GM12875 (cell line): ENCODE data around the gene PKNOX1.
"Not testable (repeated sequence)": the region's sequence is repeated elsewhere in the genome, so short reads cannot be mapped to it uniquely, and the experiment has no call there.

ENCODE experiments used
- H3K4me3 ChIP-seq: one replicate; pipeline ENCODE4 v1.5.1; 2011; ENCODE audit warnings: low read depth, low read length, control low read depth
- CTCF ChIP-seq: IDR thresholded peaks from 2 replicates; pipeline ENCODE4 v1.5.1; 2011; ENCODE audit warnings: low read depth, mild to moderate bottlenecking, control low read depth, inconsistent platforms, low read length, moderate library complexity, borderline replicate concordance; ENCODE audit not compliant: insufficient read depth

PKNOX1 gene

GRCh38 chr21:42989816-42990650 lies 15.7 kb downstream of the PKNOX1 start:
- no peak overlapping the region for H3K4me3 ChIP-seq
- no peak for TF ChIP-seq CTCF

- no peak overlapping the region for H3K4me3 ChIP-seq
- TF ChIP-seq CTCF = no peak
These were observed 17.8 kb downstream of the PKNOX1 start for GRCh38 chr21:42991992-42992740.

- no peak overlapping the region for H3K4me3 ChIP-seq
- TF ChIP-seq CTCF = no peak
These were observed 18.8 kb downstream of the PKNOX1 start for GRCh38 chr21:42993051-42993712.

GRCh38 chr21:42997053-42997452 lies 22.7 kb downstream of the PKNOX1 start:
- H3K4me3 ChIP-seq = no peak overlapping the region
- TF ChIP-seq CTCF = no peak

- not testable (repeated sequence) for H3K4me3 ChIP-seq
These were observed 23.6 kb downstream of the PKNOX1 start for GRCh38 chr21:42997983-42998382.

- H3K4me3 ChIP-seq = not testable (repeated sequence)
These were observed 24.8 kb downstream of the PKNOX1 start for GRCh38 chr21:42999152-42999551.

GRCh38 chr21:43000041-43000440 lies 25.7 kb downstream of the PKNOX1 start:
- H3K4me3 ChIP-seq = not testable (repeated sequence)

GRCh38 chr21:43001316-43001715 lies 27.0 kb downstream of the PKNOX1 start:
- H3K4me3 ChIP-seq = no peak overlapping the region
- TF ChIP-seq CTCF = no peak
